ENCODE measurements around the gene PAK1.

DNA sequence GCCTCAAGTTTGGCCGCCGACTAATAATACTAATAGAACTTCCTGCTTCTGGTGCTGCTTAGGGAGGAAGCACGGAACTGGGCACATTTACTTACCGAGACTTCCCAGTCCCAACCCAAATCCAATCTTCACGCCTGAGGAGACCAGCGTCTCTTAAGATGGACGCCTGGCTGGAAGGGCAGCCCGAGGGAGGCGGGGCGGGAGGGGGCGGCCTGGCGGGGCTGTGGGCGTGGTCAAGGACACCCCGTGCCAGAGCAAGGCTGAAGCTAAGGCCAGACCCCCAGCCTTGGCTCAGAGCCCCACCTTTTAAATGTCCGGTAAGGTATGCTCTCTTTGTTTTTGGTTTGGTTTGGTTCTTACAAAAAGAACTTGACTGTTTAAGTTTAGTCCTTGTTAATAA is 172.4 kb downstream of the PAK1 start, which contains the start of gene GDPD4:
- TF ChIP-seq, protein P1, sequence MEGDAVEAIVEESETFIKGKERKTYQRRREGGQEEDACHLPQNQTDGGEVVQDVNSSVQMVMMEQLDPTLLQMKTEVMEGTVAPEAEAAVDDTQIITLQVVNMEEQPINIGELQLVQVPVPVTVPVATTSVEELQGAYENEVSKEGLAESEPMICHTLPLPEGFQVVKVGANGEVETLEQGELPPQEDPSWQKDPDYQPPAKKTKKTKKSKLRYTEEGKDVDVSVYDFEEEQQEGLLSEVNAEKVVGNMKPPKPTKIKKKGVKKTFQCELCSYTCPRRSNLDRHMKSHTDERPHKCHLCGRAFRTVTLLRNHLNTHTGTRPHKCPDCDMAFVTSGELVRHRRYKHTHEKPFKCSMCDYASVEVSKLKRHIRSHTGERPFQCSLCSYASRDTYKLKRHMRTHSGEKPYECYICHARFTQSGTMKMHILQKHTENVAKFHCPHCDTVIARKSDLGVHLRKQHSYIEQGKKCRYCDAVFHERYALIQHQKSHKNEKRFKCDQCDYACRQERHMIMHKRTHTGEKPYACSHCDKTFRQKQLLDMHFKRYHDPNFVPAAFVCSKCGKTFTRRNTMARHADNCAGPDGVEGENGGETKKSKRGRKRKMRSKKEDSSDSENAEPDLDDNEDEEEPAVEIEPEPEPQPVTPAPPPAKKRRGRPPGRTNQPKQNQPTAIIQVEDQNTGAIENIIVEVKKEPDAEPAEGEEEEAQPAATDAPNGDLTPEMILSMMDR (IDR thresholded peaks at IDR 0.05) = no peak
- TF ChIP-seq EP300 (IDR thresholded peaks at IDR 0.05) = no peak
